Left lung (tissue), 10 donors: ENCODE measurements around the gene CLRN3. TPM values are rescaled to one million over a fixed set of nuclear protein-coding genes. Genes with fewer than 3 reads are reported as not detected.

Experiments used
- ATAC-seq: fragments of 200-7000 bp; cut with Tn5 transposase; one replicate; pipeline ENCODE4 v1.9.1; 2020; ENCODE audit warnings: moderate library complexity
- DNase-seq, 4 donors: peaks; one replicate each; pipeline ENCODE4 v3.0.0-alpha.2; 2013 to 2020
- H3K27ac ChIP-seq, 2 donors: fragments of 200-600 bp; sonication (generic) in 1 of 2; one replicate each; pipeline versions ENCODE4 v1.5.0 to v1.8.0; 2020 to 2021
- H3K27me3 ChIP-seq, 2 donors: fragments of 200-600 bp; sonication (generic) in 1 of 2; one replicate each; pipeline versions ENCODE4 v1.5.0 to v1.8.0; 2020 to 2021
- H3K36me3 ChIP-seq, 2 donors: fragments of 200-600 bp; sonication (generic) in 1 of 2; one replicate each; pipeline versions ENCODE4 v1.5.0 to v1.8.0; 2020 to 2021
- H3K4me1 ChIP-seq, 2 donors: fragments of 200-600 bp; one replicate each; pipeline ENCODE4 v1.8.0; 2021
- H3K4me3 ChIP-seq, 2 donors: fragments of 200-600 bp; sonication (generic) in 1 of 2; one replicate each; pipeline versions ENCODE4 v1.5.0 to v1.8.0; 2020 to 2021; ENCODE audit warnings: mild to moderate bottlenecking in 1 of 2
- H3K9me3 ChIP-seq, 2 donors: fragments of 200-600 bp; sonication (generic) in 1 of 2; one replicate each; pipeline versions ENCODE4 v1.5.0 to v1.8.0; 2020 to 2021
- intact Hi-C, 2 donors: fragments of 100-400 bp; cut with DNase I; formaldehyde crosslinking; loops; one replicate each; pipeline versions ENCODE4 v1.11.2 to v1.14.2; 2022
- polyA plus RNA-seq, 6 donors: library from polyadenylated mRNA; unstranded; fragments of 120-200 nt; gene quantifications; one replicate each; pipeline ENCODE4 v1.2.1, GENCODE V29; 2013; ENCODE audit not compliant: insufficient read length in 6 of 6
- total RNA-seq, 2 donors: library from RNA; stranded (reverse); fragmentation: NEBNext Ultra II Directional; extraction: Animal tissue kit (Norgen Biotek cat#: 25700); gene quantifications; one replicate each; pipeline ENCODE4 v1.2.1, GENCODE V29; 2021
- TF ChIP-seq, protein P1 (sequence below), 2 donors: fragments of 200-600 bp; sonication (generic) in 1 of 2; IDR thresholded peaks; one replicate each; pipeline versions ENCODE4 v1.5.0 to v1.8.0; 2021; ENCODE audit warnings: antibody characterized with exemption in 2 of 2
- donor health status: DM: no; HTN: yes; CAD: no.
- donor health status: DM: no; HTN: no; CAD: no.

Gene CLRN3
- total and polyA plus RNA-seq, 8 donors = 0.13 to 0.27 TPM; not detected in 6

DNA sequence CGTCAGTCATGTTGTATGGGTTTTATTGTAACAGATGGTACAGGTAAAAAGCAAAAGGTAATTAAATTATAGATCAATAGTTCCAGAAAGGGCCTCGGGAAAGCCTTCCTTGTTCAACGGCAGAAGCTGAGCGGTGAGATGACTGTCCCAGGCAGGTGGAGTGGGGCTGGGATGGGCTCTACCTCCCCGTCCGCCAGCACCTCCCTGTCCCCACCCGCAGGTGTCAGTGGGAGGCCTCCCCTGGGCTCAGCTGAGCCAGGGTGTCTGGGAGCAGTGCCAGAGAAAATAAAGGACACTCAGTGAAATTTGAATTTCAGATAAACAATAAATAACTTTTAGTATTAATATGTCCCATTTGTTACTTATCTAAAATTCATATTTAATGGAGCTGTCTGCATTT lies 58.9 kb downstream of the CLRN3 start:
- intact Hi-C loops = no loop called here
- TF ChIP-seq, protein P1, sequence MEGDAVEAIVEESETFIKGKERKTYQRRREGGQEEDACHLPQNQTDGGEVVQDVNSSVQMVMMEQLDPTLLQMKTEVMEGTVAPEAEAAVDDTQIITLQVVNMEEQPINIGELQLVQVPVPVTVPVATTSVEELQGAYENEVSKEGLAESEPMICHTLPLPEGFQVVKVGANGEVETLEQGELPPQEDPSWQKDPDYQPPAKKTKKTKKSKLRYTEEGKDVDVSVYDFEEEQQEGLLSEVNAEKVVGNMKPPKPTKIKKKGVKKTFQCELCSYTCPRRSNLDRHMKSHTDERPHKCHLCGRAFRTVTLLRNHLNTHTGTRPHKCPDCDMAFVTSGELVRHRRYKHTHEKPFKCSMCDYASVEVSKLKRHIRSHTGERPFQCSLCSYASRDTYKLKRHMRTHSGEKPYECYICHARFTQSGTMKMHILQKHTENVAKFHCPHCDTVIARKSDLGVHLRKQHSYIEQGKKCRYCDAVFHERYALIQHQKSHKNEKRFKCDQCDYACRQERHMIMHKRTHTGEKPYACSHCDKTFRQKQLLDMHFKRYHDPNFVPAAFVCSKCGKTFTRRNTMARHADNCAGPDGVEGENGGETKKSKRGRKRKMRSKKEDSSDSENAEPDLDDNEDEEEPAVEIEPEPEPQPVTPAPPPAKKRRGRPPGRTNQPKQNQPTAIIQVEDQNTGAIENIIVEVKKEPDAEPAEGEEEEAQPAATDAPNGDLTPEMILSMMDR (IDR thresholded peaks at IDR 0.05) = no peak
- no peak overlapping the region for H3K4me3 ChIP-seq
- H3K36me3 ChIP-seq = no peaks in the 10 kb centered on the region
- no peak for ATAC-seq
- DNase-seq = no peak
- H3K4me1 ChIP-seq = no peaks in the 10 kb centered on the region
- no peak overlapping the region for H3K27ac ChIP-seq
- H3K9me3 ChIP-seq = no peaks in the 10 kb centered on the region
- H3K27me3 ChIP-seq = peaks cover 0 to 7% of the 10 kb centered on the region in 2 donors

DNA sequence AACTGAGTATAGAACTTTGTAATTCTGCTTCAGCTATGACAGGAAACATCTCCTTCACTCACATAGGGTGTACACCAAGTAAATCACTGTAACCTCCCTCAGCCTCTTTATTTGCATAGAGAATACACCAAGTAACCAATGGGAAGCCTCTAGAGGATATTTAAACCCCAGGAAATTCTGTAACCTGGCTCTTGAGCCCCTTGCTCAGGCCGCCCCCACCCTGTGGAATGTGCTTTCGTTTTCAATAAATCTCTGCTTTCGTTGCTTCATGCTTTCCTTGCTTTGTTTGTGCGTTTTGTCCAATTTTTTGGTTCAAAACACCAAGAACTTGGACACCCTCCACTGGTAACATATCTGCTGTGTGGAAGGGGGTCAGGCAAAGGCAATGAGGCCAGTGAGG lies 60.2 kb downstream of the CLRN3 start:
- peaks cover 0 to 5% of the 10 kb centered on the region in 2 donors for H3K27me3 ChIP-seq
- H3K4me1 ChIP-seq = no peaks in the 10 kb centered on the region
- DNase-seq (no peak), ATAC-seq (peak; percentile 49)
- H3K9me3 ChIP-seq = no peaks in the 10 kb centered on the region
- H3K4me3 ChIP-seq = no peak overlapping the region
- no peak overlapping the region for H3K27ac ChIP-seq
- intact Hi-C loops = no loop called here
- no peaks in the 10 kb centered on the region for H3K36me3 ChIP-seq
- TF ChIP-seq, protein P1 (IDR thresholded peaks at IDR 0.05) = no peak

DNA sequence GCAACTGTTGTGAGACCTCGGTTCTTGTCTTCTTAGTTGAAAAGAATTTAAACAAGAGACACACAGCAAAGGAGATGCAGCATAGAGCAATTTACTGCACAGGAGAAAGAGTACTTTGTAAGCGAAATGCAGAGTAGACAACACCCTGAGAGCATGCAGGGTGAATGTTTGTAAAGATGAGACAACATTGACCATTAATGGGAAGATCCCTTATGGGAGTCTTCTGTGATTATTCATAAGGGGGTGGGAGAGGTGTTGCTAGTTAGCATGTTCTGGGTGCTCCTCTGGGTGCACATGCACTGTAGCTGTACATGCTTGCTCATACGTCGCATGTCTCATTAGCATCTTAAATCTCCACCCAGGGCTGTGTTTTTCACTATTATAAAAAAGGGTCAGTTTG lies 62.3 kb downstream of the CLRN3 start:
- Histone ChIP-seq H3K36me3 (no peaks in the 10 kb centered on the region), H3K4me3 (no peak overlapping the region), H3K9me3 (no peaks in the 10 kb centered on the region), H3K27me3 (no peaks in the 10 kb centered on the region), H3K27ac (no peak overlapping the region), H3K4me1 (no peaks in the 10 kb centered on the region)
- ATAC-seq = no peak
- no peak for DNase-seq
- TF ChIP-seq, protein P1 (IDR thresholded peaks at IDR 0.05) = no peak
- intact Hi-C loops = no loop called here

Other genes starting within 250 kb of the CLRN3 start
- not detected for gene FOXI2, start 155.8 kb downstream of the CLRN3 start, total RNA-seq
- not detected for gene FOXI2, start 155.8 kb downstream of the CLRN3 start, polyA plus RNA-seq
- gene PTPRE, start 14.2 kb upstream of the CLRN3 start, total RNA-seq = 10 to 100 TPM; 51.4 to 88.7 TPM
- gene PTPRE, start 14.2 kb upstream of the CLRN3 start, polyA plus RNA-seq = 10 to 100 TPM in 1 of 6 donors, 1 to 10 TPM in 5; 6.8 to 12.0 (median 9.0) TPM
- gene MKI67, start 233.5 kb upstream of the CLRN3 start, total RNA-seq = 10 to 100 TPM in 1 of 2 donors, 1 to 10 TPM in 1; 6.9 to 21.5 TPM
- gene MKI67, start 233.5 kb upstream of the CLRN3 start, polyA plus RNA-seq = 100 to 1,000 TPM in 1 of 6 donors, 10 to 100 TPM in 5; 37.3 to 109 (median 52.5) TPM